Raji (cell line): ENCODE results near the gene C20orf141.
A peak's percentile ranks its signal among the peaks of the same experiment; 100 is the strongest.

ENCODE experiments used
- POLR2A ChIP-seq: IDR thresholded peaks from 2 replicates; pipeline ENCODE4 v1.6.1; 2011; ENCODE audit warnings: low read depth, low read length, control low read depth; ENCODE audit not compliant: insufficient read depth

The C20orf141 gene

GRCh38 chr20:2835331-2835796 lies 20.6 kb downstream of the C20orf141 start:
- no peak for TF ChIP-seq POLR2A

- TF ChIP-seq POLR2A: no peak
Observed at GRCh38 chr20:2836035-2836434, 21.2 kb downstream of the C20orf141 start.

- TF ChIP-seq POLR2A: no peak
Observed at GRCh38 chr20:2837221-2837960, 22.6 kb downstream of the C20orf141 start.

GRCh38 chr20:2838170-2838797 lies 23.5 kb downstream of the C20orf141 start:
- TF ChIP-seq POLR2A: no peak

- no peak for TF ChIP-seq POLR2A
Observed at GRCh38 chr20:2838847-2839671, 24.3 kb downstream of the C20orf141 start.

- TF ChIP-seq POLR2A: no peak
Observed at GRCh38 chr20:2839732-2840137, 24.9 kb downstream of the C20orf141 start.

GRCh38 chr20:2840138-2840966 lies 25.6 kb downstream of the C20orf141 start, which contains the start of the genes PCED1A and VPS16:
PCED1A (minus strand) TSS chr20:2840655; CDS start chr20:2839912, 743 bp downstream.
VPS16 (plus strand) TSS chr20:2840745; CDS start chr20:2840775, 30 bp downstream.
- TF ChIP-seq POLR2A: peak; percentile 88

- TF ChIP-seq POLR2A: no peak
Observed at GRCh38 chr20:2840967-2841531, 26.3 kb downstream of the C20orf141 start.

- TF ChIP-seq POLR2A: no peak
Observed at GRCh38 chr20:2845607-2846006, 30.8 kb downstream of the C20orf141 start.

GRCh38 chr20:2846698-2847097 lies 31.9 kb downstream of the C20orf141 start:
- no peak for TF ChIP-seq POLR2A

GRCh38 chr20:2847802-2848201 lies 33.0 kb downstream of the C20orf141 start:
- no peak for TF ChIP-seq POLR2A

GRCh38 chr20:2849529-2849928 lies 34.7 kb downstream of the C20orf141 start:
- TF ChIP-seq POLR2A: no peak

- no peak for TF ChIP-seq POLR2A
Observed at GRCh38 chr20:2851086-2851485, 36.3 kb downstream of the C20orf141 start.

- TF ChIP-seq POLR2A: no peak
Observed at GRCh38 chr20:2858591-2858990, 43.8 kb downstream of the C20orf141 start.
